ENCODE results near the gene RSPH1.

GRCh38 chr21:42538479-42539275, 42.7 kb upstream of the RSPH1 start:
- TF ChIP-seq EZH2 (IDR thresholded peaks at IDR 0.05; ENCODE audit: borderline replicate concordance, low read depth, low read length, severe bottlenecking) (no peak), CTCF (IDR thresholded peaks at IDR 0.05; ENCODE audit: borderline replicate concordance, extremely low read depth, low read length, poor library complexity, severe bottlenecking) (no peak)
